A549 (cell line): ENCODE data around the gene SIGLEC5. TPM values are rescaled to one million over a fixed set of nuclear protein-coding genes. Genes with fewer than 3 reads are reported as not detected.

Experiments used
- ATAC-seq, 2 experiments: fragments of 200-7000 bp in 1 of 2; fragments of >200 bp in 1 of 2; cut with Nextera tagmentation in 1 of 2; cut with Tn5 transposase in 1 of 2; 3 replicates each; pipeline versions ENCODE4 v1.8.0 to v1.9.1; 2018 to 2020; ENCODE audit warnings: mild to moderate bottlenecking in 1 of 2, moderate library complexity in 1 of 2
- CTCF ChIA-PET: fragments of 300-600 bp; sonication (Branson Sonifier 250); formaldehyde crosslinking; extraction: SDS; loops from one replicate; lab custom pipeline; 2021; ENCODE audit warnings: antibody characterized with exemption, inconsistent platforms; lab: Yijun Ruan, JAX
- POLR2A ChIA-PET: fragments of 350-600 bp; formaldehyde crosslinking; extraction: SDS; loops from one replicate; lab custom pipeline; 2021; ENCODE audit warnings: antibody characterized with exemption, inconsistent platforms; lab: Yijun Ruan, JAX
- DNase-seq, 2 experiments: peaks; one replicate each; pipeline versions ENCODE4 v3.0.0 to v3.0.0-alpha.2; 2011 to 2016; ENCODE audit warnings: low read depth in 1 of 2, low spot score in 1 of 2
- FAIRE-seq: peaks from 2 replicates; lab custom pipeline; 2011; peaks lifted over from hg19 to GRCh38; lab: Jason Lieb, UNC
- H3K27ac ChIP-seq, 2 experiments: fragments of >200 bp; sonication (Bioruptor Twin); formaldehyde crosslinking; 3 replicates each; pipeline ENCODE4 v1.5.1; 2016 to 2017
- H3K4me1 ChIP-seq: fragments of >200 bp; sonication (Bioruptor Twin); formaldehyde crosslinking; 3 replicates; pipeline ENCODE4 v1.6.1; 2016
- H3K4me2 ChIP-seq: fragments of >200 bp; sonication (Bioruptor Twin); formaldehyde crosslinking; 3 replicates; pipeline ENCODE4 v1.6.1; 2016
- H3K4me3 ChIP-seq: fragments of >200 bp; sonication (Bioruptor Twin); formaldehyde crosslinking; 3 replicates; pipeline ENCODE4 v1.5.1; 2016
- H3K9me3 ChIP-seq: fragments of >200 bp; sonication (Bioruptor Twin); formaldehyde crosslinking; 3 replicates; pipeline ENCODE4 v1.6.1; 2016
- ATOH8 ChIP-seq: fragments of 250-450 bp; sonication (Bioruptor Pico); IDR thresholded peaks from 2 replicates; pipeline ENCODE4 v1.5.0; 2020; ENCODE audit warnings: low read depth, mild to moderate bottlenecking, moderate library complexity
- BCL3 ChIP-seq: fragments of >200 bp; sonication (Bioruptor Twin); formaldehyde crosslinking; IDR thresholded peaks from 3 replicates; pipeline ENCODE4 v1.6.1; 2016
- BHLHE40 ChIP-seq: IDR thresholded peaks from 2 replicates; pipeline ENCODE4 v1.6.1; 2012; ENCODE audit warnings: low read depth, low read length, inconsistent platforms
- CEBPB ChIP-seq, 2 experiments: fragments of >200 bp in 1 of 2; sonication (Bioruptor Twin) in 1 of 2; formaldehyde crosslinking in 1 of 2; IDR thresholded peaks; 2 replicates each; pipeline ENCODE4 v1.6.1; 2012 to 2016
- CHD2 ChIP-seq: fragments of 150-350 bp; IDR thresholded peaks from 2 replicates; pipeline ENCODE4 v1.6.1; 2014; ENCODE audit warnings: low read length; ENCODE audit not compliant: partially characterized antibody
- CTCF ChIP-seq: fragments of >200 bp; sonication (Bioruptor Twin); formaldehyde crosslinking; IDR thresholded peaks from 3 replicates; pipeline ENCODE4 v1.5.1; 2016
- E2F6 ChIP-seq: IDR thresholded peaks from 2 replicates; pipeline ENCODE4 v1.6.1; 2012; ENCODE audit warnings: low read depth, borderline replicate concordance
- ELK1 ChIP-seq: fragments of 150-350 bp; IDR thresholded peaks from 2 replicates; pipeline ENCODE4 v1.6.1; 2014; ENCODE audit warnings: low read depth, mild to moderate bottlenecking, low read length
- GATA3 ChIP-seq: IDR thresholded peaks from 2 replicates; pipeline ENCODE4 v1.6.1; 2012; ENCODE audit warnings: borderline replicate concordance
- HDAC2 ChIP-seq: fragments of 200-600 bp; sonication (generic); IDR thresholded peaks from 2 replicates; pipeline ENCODE4 v1.6.1; 2016
- HMGXB4 ChIP-seq: fragments of 250-450 bp; sonication (Bioruptor Pico); IDR thresholded peaks from 2 replicates; pipeline ENCODE4 v1.5.0; 2021; ENCODE audit warnings: mild to moderate bottlenecking, moderate library complexity, borderline replicate concordance
- JUN ChIP-seq, 2 experiments: fragments of >200 bp; sonication (Bioruptor Twin); formaldehyde crosslinking; IDR thresholded peaks; 2 replicates in 1 of 2; 3 replicates in 1 of 2; pipeline ENCODE4 v1.6.1; 2016 to 2017
- KDM1A ChIP-seq: fragments of 200-600 bp; sonication (generic); IDR thresholded peaks from 2 replicates; pipeline ENCODE4 v1.6.1; 2016; ENCODE audit warnings: low read depth, mild to moderate bottlenecking
- MAFK ChIP-seq: fragments of 450-650 bp; IDR thresholded peaks from 2 replicates; pipeline ENCODE4 v1.6.1; 2014; ENCODE audit not compliant: partially characterized antibody
- MAX ChIP-seq: IDR thresholded peaks from 2 replicates; pipeline ENCODE4 v1.6.1; 2012
- POLR2AphosphoS2 ChIP-seq: conservative IDR thresholded peaks from 2 replicates; pipeline ENCODE4 v1.6.1; 2012; ENCODE audit warnings: low read length, improper control_type of control experiment, inconsistent platforms
- RAD21 ChIP-seq, 2 experiments: fragments of >200 bp in 1 of 2; sonication (Bioruptor Twin) in 1 of 2; formaldehyde crosslinking in 1 of 2; IDR thresholded peaks in 1 of 2; conservative IDR thresholded peaks in 1 of 2; 2 replicates in 1 of 2; 3 replicates in 1 of 2; pipeline ENCODE4 v1.6.1; 2012 to 2018; ENCODE audit warnings: inconsistent platforms in 1 of 2
- RNF2 ChIP-seq: fragments of 200-600 bp; sonication (generic); IDR thresholded peaks from 2 replicates; pipeline ENCODE4 v1.6.1; 2016; ENCODE audit warnings: low read depth, mild to moderate bottlenecking, antibody characterized with exemption, moderate library complexity, borderline replicate concordance
- SMC3 ChIP-seq: fragments of >200 bp; sonication (Bioruptor Twin); formaldehyde crosslinking; IDR thresholded peaks from 3 replicates; pipeline ENCODE4 v1.6.1; 2018; ENCODE audit warnings: inconsistent platforms
- TFCP2L1 ChIP-seq: fragments of 250-450 bp; sonication (Bioruptor Pico); IDR thresholded peaks from 2 replicates; pipeline ENCODE4 v1.5.0; 2021; ENCODE audit warnings: mild to moderate bottlenecking
- USF2 ChIP-seq: fragments of 450-650 bp; IDR thresholded peaks from 2 replicates; pipeline ENCODE4 v1.6.1; 2014; ENCODE audit warnings: antibody characterized with exemption
- WGBS: methylation state at CpG from one replicate; pipeline ENCODE4 v1.1.6; 2017; ENCODE audit errors: missing lambda C conversion rate; 5-methylcytosine and 5-hydroxymethylcytosine counted together
- polyA plus RNA-seq, 4 experiments: library from polyadenylated mRNA; depleted of rRNA in 3 of 4; stranded (reverse); fragments of >200 nt; fragmentation: RNase III in 1 of 4; extraction: RNeasy Plus Mini Kit Qiagen cat#74134 plus additional on column Dnase treatment in 1 of 4; gene quantifications; 2 replicates in 3 of 4; 3 replicates in 1 of 4; pipeline ENCODE4 v1.2.3, GENCODE V29; 2011 to 2017

SIGLEC5 gene
- polyA plus RNA-seq, 2 of the 4 experiments (the other 2 are of a cell fraction), result not detected

GRCh38 chr19:51660975-51661600, 30.9 kb upstream of the SIGLEC5 start:
- 5% methylated on average over 10 of the region's 10 CpGs for WGBS
- TF ChIP-seq CTCF (peak; percentile 55), RAD21 (conservative IDR thresholded peaks at IDR 0.05 in 1 of 2, IDR thresholded peaks at IDR 0.05 in 1 of 2) (peak; percentile 57 to 75), RNF2 (no peak), SMC3 (peak; percentile 52)
- Histone ChIP-seq H3K4me1 (no peaks in the 10 kb centered on the region), H3K4me2 (no peak overlapping the region), H3K4me3 (no peak overlapping the region), H3K27ac (no peak overlapping the region), H3K9me3 (peaks cover 8% of the 10 kb centered on the region; the same call in 2 of the 3 replicates)
- no peak for FAIRE-seq
- DNase-seq, result peak; percentile 44 to 81
- peak; percentile 77 to 87; a peak in 4 of 6 replicates for ATAC-seq
- ChIA-PET CTCF (interaction anchor here (0.5 to 5.8 kb wide), 24 partner anchors 9 to 644 kb away, joined by 3 to 72 read pairs (median 4); partner anchors contain the start of gene CEACAM18), POLR2A (interaction anchor here (0.9 to 1.6 kb wide), 2 partner anchors 28 to 322 kb away, joined by 3 to 6 read pairs; no protein-coding TSS in a partner anchor)

GRCh38 chr19:51654783-51655182, 24.6 kb upstream of the SIGLEC5 start:
- ChIA-PET CTCF (interaction anchor here (0.6 to 2.2 kb wide), 10 partner anchors 8 to 1171 kb away, joined by 3 to 9 read pairs (median 4); partner anchors contain the start of gene SIGLEC14), POLR2A (no interaction called here)
- no peak overlapping the region for H3K27ac ChIP-seq
- no peaks in the 10 kb centered on the region for H3K4me1 ChIP-seq
- H3K4me2 ChIP-seq, result no peak overlapping the region
- peak; percentile 12 to 43 for DNase-seq
- peaks cover 13% of the 10 kb centered on the region for H3K9me3 ChIP-seq
- WGBS, result under 1% methylated on average over 4 of the region's 4 CpGs
- no peak overlapping the region for H3K4me3 ChIP-seq
- peak; percentile 58 to 69; a peak in 4 of 6 replicates for ATAC-seq
- TF ChIP-seq MAX (no peak), BHLHE40 (no peak), MAFK (peak; percentile 52), USF2 (no peak), JUN (IDR thresholded peaks at IDR 0.05) (no peak)
- FAIRE-seq, result no peak

- H3K4me3 ChIP-seq, result no peak overlapping the region
- no peak for TF ChIP-seq E2F6
- TF ChIP-seq GATA3, result no peak
- no peak for TF ChIP-seq CEBPB (IDR thresholded peaks at IDR 0.05)
- no peak for TF ChIP-seq CHD2
- no peak for TF ChIP-seq HDAC2
- no peak for TF ChIP-seq KDM1A
- TF ChIP-seq HMGXB4 (CRISPR knock-in tag), result no peak
- no peak for TF ChIP-seq ATOH8
- no peak for TF ChIP-seq TFCP2L1 (CRISPR knock-in tag)
- no peak for TF ChIP-seq BCL3
- TF ChIP-seq POLR2AphosphoS2, result no peak
- TF ChIP-seq RAD21 (conservative IDR thresholded peaks at IDR 0.05 in 1 of 2, IDR thresholded peaks at IDR 0.05 in 1 of 2), result no peak
- no peak for TF ChIP-seq ELK1
- 2% methylated on average over 2 of the region's 2 CpGs for WGBS
- POLR2A ChIA-PET, result no interaction called here
- no peak overlapping the region for H3K27ac ChIP-seq
- FAIRE-seq, result no peak
- H3K4me2 ChIP-seq, result no peak overlapping the region
- H3K4me1 ChIP-seq, result no peaks in the 10 kb centered on the region
- H3K9me3 ChIP-seq, result peaks cover 13% of the 10 kb centered on the region
- DNase-seq, result no peak
- ATAC-seq, result no peak
- CTCF ChIA-PET, result interaction anchor here (1.4 kb wide), 1 partner anchor 315 kb away, joined by 5 read pairs; no protein-coding TSS in a partner anchor
Measured at GRCh38 chr19:51653162-51653561, 23.0 kb upstream of the SIGLEC5 start.
